ENCODE data around the gene CDY2B. TPM values are rescaled to one million over a fixed set of nuclear protein-coding genes. Genes with fewer than 3 reads are reported as not detected.
"Not testable (repeated sequence)": the region's sequence is repeated elsewhere in the genome, so short reads cannot be mapped to it uniquely, and the experiment has no call there.

CDY2B gene
- total and polyA plus RNA-seq, 8 donors = not detected

DNA sequence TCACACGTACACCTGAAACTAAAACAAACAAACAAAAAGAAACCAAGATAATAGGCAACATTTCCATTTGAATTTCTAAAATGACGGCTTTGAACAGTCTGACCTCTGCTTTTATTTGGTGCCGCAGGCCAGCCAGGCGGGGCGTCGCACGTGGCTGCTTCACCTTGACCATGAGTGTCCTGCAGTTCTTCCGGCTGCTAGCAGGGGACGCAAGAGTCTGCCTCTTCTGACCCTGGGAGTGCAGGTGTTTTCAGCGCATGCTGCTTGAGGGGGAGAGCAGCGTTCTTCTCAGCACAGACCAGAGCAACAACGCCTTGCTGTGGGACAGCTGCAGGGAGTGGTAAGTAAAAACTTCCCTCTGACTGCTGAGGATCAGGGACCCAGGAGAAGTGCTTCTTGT is 47.9 kb downstream of the CDY2B start:
- DNase-seq; H3K9me3 ChIP-seq; ATAC-seq; H3K4me3 ChIP-seq; H3K4me1 ChIP-seq; intact Hi-C loops (cut with DNase I); H3K27me3 ChIP-seq; H3K27ac ChIP-seq; H3K36me3 ChIP-seq: not testable (repeated sequence)

Other genes starting within 250 kb of the CDY2B start
- gene CDY2A, start 145.6 kb upstream of the CDY2B start, total RNA-seq = not detected
- gene CDY2A, start 145.6 kb upstream of the CDY2B start, polyA plus RNA-seq (ENCODE audit: insufficient read length in 6 of 6) = not detected